Lower lobe of right lung (tissue), 2 donors: ENCODE results near the gene ANGPTL3. TPM values are rescaled to one million over a fixed set of nuclear protein-coding genes. Genes with fewer than 3 reads are reported as not detected.
"Not testable (repeated sequence)": the region's sequence is repeated elsewhere in the genome, so short reads cannot be mapped to it uniquely, and the experiment has no call there.

Experiments used
- ATAC-seq, 2 donors: fragments of 200-7000 bp; cut with Tn5 transposase; one replicate each; pipeline ENCODE4 v1.9.1; 2020 to 2022; ENCODE audit warnings: mild to moderate bottlenecking in 2 of 2, moderate library complexity in 2 of 2
- DNase-seq: peaks from one replicate; pipeline ENCODE4 v3.0.0-alpha.2; 2020
- H3K27ac ChIP-seq: fragments of 200-600 bp; one replicate; pipeline ENCODE4 v1.8.0; 2022
- H3K27me3 ChIP-seq: fragments of 200-600 bp; one replicate; pipeline ENCODE4 v1.8.0; 2022; ENCODE audit warnings: low read depth
- H3K36me3 ChIP-seq: fragments of 200-600 bp; one replicate; pipeline ENCODE4 v1.8.0; 2022; ENCODE audit warnings: mild to moderate bottlenecking
- H3K4me1 ChIP-seq: fragments of 200-600 bp; one replicate; pipeline ENCODE4 v1.8.0; 2022
- H3K4me3 ChIP-seq: fragments of 200-600 bp; one replicate; pipeline ENCODE4 v1.8.0; 2022; ENCODE audit warnings: mild to moderate bottlenecking
- H3K9me3 ChIP-seq: fragments of 200-600 bp; one replicate; pipeline ENCODE4 v1.8.0; 2022
- intact Hi-C: fragments of 100-400 bp; cut with DNase I; formaldehyde crosslinking; loops from one replicate; pipeline ENCODE4 v1.11.0; 2022
- long read RNA-seq: library from polyadenylated mRNA; unstranded; transcript quantifications from one replicate; pipeline ENCODE4 v2.0.0, GENCODE V29; 2021
- total RNA-seq: library from RNA; stranded (reverse); fragmentation: NEBNext Ultra II Directional; extraction: Animal tissue kit (Norgen Biotek cat#: 25700); gene quantifications from one replicate; pipeline ENCODE4 v1.2.1, GENCODE V29; 2021
- TF ChIP-seq, protein P1 (sequence below): fragments of 200-600 bp; IDR thresholded peaks from one replicate; pipeline ENCODE4 v1.8.0; 2022; ENCODE audit warnings: antibody characterized with exemption, mild to moderate bottlenecking
- donor health status: DM: no; HTN: yes; CAD: no; lungs with severe emphysema.

The ANGPTL3 gene, protein sequence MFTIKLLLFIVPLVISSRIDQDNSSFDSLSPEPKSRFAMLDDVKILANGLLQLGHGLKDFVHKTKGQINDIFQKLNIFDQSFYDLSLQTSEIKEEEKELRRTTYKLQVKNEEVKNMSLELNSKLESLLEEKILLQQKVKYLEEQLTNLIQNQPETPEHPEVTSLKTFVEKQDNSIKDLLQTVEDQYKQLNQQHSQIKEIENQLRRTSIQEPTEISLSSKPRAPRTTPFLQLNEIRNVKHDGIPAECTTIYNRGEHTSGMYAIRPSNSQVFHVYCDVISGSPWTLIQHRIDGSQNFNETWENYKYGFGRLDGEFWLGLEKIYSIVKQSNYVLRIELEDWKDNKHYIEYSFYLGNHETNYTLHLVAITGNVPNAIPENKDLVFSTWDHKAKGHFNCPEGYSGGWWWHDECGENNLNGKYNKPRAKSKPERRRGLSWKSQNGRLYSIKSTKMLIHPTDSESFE
- not detected for total RNA-seq
- long read RNA-seq: 0 reads

DNA sequence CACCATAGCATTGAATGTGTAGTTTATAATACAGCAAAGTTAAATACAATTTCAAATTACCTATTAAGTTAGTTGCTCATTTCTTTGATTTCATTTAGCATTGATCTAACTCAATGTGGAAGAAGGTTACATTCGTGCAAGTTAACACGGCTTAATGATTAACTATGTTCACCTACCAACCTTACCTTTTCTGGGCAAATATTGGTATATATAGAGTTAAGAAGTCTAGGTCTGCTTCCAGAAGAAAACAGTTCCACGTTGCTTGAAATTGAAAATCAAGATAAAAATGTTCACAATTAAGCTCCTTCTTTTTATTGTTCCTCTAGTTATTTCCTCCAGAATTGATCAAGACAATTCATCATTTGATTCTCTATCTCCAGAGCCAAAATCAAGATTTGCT lies at the start of gene ANGPTL3:
ANGPTL3 (plus strand) TSS at position 240 of the 400 bp plus-strand sequence; CDS start at position 287, 47 bp downstream.
- ATAC-seq (no peak), DNase-seq (no peak)
- H3K27me3 ChIP-seq: no peaks in the 10 kb centered on the region
- no peaks in the 10 kb centered on the region for H3K36me3 ChIP-seq
- TF ChIP-seq, protein P1, sequence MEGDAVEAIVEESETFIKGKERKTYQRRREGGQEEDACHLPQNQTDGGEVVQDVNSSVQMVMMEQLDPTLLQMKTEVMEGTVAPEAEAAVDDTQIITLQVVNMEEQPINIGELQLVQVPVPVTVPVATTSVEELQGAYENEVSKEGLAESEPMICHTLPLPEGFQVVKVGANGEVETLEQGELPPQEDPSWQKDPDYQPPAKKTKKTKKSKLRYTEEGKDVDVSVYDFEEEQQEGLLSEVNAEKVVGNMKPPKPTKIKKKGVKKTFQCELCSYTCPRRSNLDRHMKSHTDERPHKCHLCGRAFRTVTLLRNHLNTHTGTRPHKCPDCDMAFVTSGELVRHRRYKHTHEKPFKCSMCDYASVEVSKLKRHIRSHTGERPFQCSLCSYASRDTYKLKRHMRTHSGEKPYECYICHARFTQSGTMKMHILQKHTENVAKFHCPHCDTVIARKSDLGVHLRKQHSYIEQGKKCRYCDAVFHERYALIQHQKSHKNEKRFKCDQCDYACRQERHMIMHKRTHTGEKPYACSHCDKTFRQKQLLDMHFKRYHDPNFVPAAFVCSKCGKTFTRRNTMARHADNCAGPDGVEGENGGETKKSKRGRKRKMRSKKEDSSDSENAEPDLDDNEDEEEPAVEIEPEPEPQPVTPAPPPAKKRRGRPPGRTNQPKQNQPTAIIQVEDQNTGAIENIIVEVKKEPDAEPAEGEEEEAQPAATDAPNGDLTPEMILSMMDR: no peak
- no peak within 1 kb of the TSS for H3K27ac ChIP-seq
- intact Hi-C loops: no loop called here
- H3K9me3 ChIP-seq: no peaks in the 10 kb centered on the region
- H3K4me1 ChIP-seq: no peaks in the 10 kb centered on the region
- H3K4me3 ChIP-seq: no peak within 1 kb of the TSS

DNA sequence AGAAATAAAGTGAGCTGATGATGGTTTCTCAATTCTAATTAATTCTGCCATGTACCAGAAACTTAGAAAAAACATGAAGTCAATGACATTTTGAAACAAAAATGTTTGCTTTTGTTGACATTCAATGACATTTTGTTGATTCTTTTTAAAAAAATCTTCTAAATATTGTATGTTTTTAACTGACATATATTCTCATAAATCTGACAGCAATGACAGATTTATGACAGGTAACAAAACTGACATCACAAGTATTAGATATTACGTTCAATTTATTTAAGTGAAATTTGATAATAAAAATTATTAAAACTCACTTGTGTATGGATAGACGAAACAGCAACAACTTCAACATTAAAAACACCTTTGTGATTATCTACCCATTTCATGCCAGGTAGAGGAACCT lies 36.0 kb upstream of the ANGPTL3 start:
- Histone ChIP-seq H3K9me3 (no peaks in the 10 kb centered on the region), H3K36me3 (peaks cover 4% of the 10 kb centered on the region), H3K27ac (no peak overlapping the region), H3K27me3 (no peaks in the 10 kb centered on the region), H3K4me3 (no peak overlapping the region), H3K4me1 (no peaks in the 10 kb centered on the region)
- DNase-seq (no peak), ATAC-seq (no peak)
- intact Hi-C loops: no loop called here
- TF ChIP-seq, protein P1: no peak

DNA sequence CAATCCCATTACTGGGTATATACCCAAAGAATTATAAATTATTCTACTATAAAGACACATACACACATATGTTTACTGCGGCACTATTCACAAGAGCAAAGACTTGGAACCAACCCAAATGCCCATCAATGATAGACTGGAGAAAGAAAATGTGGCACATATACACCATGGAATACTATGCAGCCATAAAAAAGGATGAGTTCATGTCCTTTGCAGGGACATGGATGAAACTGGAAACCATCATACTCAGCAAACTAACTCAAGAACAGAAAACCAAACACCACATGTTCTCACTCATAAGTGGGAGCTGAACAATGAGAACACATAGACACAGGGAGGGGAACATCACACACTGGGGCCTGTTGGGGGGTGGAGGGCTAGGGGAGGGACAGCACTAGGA lies 30.1 kb upstream of the ANGPTL3 start:
- H3K4me3 ChIP-seq, H3K27ac ChIP-seq, H3K27me3 ChIP-seq, DNase-seq, H3K4me1 ChIP-seq, H3K36me3 ChIP-seq, intact Hi-C loops, H3K9me3 ChIP-seq, ATAC-seq: not testable (repeated sequence)

DNA sequence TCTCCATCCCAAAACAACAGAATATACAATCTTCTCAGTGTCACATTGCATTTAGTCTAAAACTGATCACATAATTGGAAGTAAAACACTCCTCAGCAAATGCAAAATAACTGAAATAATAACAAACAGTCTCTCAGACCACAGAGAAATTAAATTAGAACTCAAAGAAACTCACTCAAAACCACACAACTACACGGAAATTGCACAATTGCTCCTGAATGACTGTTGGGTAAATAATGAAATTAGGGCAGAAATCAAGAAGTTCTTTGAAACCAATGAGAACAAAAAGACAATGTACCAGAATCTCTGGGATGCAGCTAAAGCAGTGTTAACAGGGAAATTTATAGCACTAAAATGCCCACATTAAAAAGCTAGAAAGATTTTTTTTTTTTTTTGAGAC lies 29.4 kb upstream of the ANGPTL3 start:
- intact Hi-C loops, H3K27me3 ChIP-seq, H3K4me1 ChIP-seq, DNase-seq, H3K36me3 ChIP-seq, H3K9me3 ChIP-seq, H3K27ac ChIP-seq, ATAC-seq, H3K4me3 ChIP-seq: not testable (repeated sequence)

DNA sequence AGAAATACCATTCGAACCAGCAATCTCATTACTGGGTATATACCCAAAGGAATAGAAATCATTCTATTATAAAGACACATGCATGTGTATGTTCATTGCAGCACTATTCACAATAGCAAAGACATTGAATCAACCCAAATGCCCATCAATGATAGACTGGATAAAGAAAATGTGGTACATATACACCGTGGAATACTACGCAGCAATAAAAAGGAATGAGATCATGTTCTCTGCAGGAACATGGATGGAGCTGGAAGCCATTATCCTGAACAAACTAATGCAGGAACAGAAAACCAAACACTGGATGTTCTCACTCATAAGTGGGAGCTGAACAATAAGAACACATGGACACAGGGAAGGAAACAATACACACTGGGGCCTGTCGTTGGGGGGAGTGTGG lies 25.8 kb upstream of the ANGPTL3 start:
- intact Hi-C loops, H3K27me3 ChIP-seq, H3K27ac ChIP-seq, H3K4me3 ChIP-seq, ATAC-seq, H3K4me1 ChIP-seq, DNase-seq, H3K9me3 ChIP-seq: not testable (repeated sequence)
- H3K36me3 ChIP-seq: peaks cover 17% of the 10 kb centered on the region

DNA sequence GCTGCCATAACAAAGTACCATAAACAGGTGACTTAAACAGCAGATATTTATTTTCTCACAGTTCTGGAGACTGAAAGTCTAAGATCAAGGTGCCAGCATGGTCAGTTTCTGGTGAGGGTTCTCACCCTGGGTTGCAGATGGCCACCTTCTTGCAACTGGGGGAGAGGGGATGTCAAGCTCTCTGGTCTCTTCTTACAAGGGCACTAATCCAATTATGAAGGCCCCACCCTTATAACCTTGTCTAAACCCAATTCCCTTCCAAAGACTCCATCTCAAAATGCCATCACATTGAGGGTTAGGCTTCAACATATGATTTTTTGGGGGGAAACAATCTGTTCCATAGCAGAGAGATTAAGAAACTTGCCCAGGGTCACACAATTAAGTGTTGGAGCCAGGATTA lies 24.8 kb upstream of the ANGPTL3 start:
- TF ChIP-seq, protein P1: no peak
- intact Hi-C loops: no loop called here
- Histone ChIP-seq H3K4me1 (no peaks in the 10 kb centered on the region), H3K4me3 (no peak overlapping the region), H3K36me3 (peaks cover 22% of the 10 kb centered on the region), H3K27ac (no peak overlapping the region), H3K9me3 (peaks cover 10% of the 10 kb centered on the region), H3K27me3 (no peaks in the 10 kb centered on the region)
- ATAC-seq (no peak), DNase-seq (no peak)

DNA sequence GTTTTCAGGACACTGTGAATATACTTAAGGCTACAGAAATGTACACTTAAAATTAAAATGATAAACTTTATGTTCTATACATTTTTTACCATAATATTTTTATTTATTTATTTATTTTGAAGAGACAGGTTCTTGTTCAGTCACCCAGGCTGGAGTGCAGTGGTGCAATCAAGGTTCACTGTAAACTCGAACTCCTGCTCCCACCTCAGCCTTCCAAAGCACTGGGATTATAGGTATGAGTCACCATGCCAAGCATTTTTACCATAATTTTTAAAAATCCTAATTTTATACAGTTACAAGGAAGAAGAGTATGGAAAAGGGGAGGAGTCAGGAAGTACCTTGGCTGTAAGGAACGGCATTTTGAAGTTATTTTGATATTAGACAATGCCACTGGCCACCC lies 23.6 kb upstream of the ANGPTL3 start:
- H3K27me3 ChIP-seq: no peaks in the 10 kb centered on the region
- H3K9me3 ChIP-seq: peaks cover 5% of the 10 kb centered on the region
- H3K27ac ChIP-seq: no peak overlapping the region
- H3K4me1 ChIP-seq: no peaks in the 10 kb centered on the region
- TF ChIP-seq, protein P1: no peak
- peaks cover 33% of the 10 kb centered on the region for H3K36me3 ChIP-seq
- no peak for ATAC-seq
- intact Hi-C loops: no loop called here
- H3K4me3 ChIP-seq: no peak overlapping the region
- DNase-seq: no peak
